GM12878 (cell line): Measurements from ENCODE around the gene RPS6KC1.

Experiments used
- ATF2 ChIP-seq: IDR thresholded peaks from 2 replicates; pipeline ENCODE4 v1.6.1; 2012; ENCODE audit warnings: low read length, inconsistent platforms
- CTCF ChIP-seq, 3 experiments: IDR thresholded peaks in 2 of 3; conservative IDR thresholded peaks in 1 of 3; 2 replicates each; pipeline ENCODE4 v1.5.1; 2011; ENCODE audit warnings: low read depth in 3 of 3, low read length in 3 of 3, mild to moderate bottlenecking in 3 of 3, control low read depth in 2 of 3, moderate library complexity in 2 of 3, inconsistent platforms in 1 of 3, mixed read lengths in 1 of 3; ENCODE audit not compliant: control insufficient read depth in 2 of 3, insufficient read depth in 1 of 3; ENCODE audit errors: extremely low read depth in 1 of 3
- EZH2 ChIP-seq: IDR thresholded peaks from 2 replicates; pipeline ENCODE4 v1.6.1; 2012; ENCODE audit warnings: low read depth, mild to moderate bottlenecking, control low read depth, inconsistent platforms, low read length, borderline replicate concordance; ENCODE audit not compliant: control insufficient read depth
- MAX ChIP-seq: IDR thresholded peaks from 2 replicates; pipeline ENCODE4 v1.6.1; 2012; ENCODE audit warnings: low read depth, low read length, improper control_type of control experiment
- NFYB ChIP-seq: IDR thresholded peaks from 2 replicates; pipeline ENCODE4 v1.6.1; 2011; ENCODE audit warnings: low read depth, mild to moderate bottlenecking, low read length, improper control_type of control experiment, moderate library complexity; ENCODE audit not compliant: insufficient read depth
- NRF1 ChIP-seq: conservative IDR thresholded peaks from 2 replicates; pipeline ENCODE4 v1.6.1; 2011; ENCODE audit warnings: mild to moderate bottlenecking, low read depth, low read length, improper control_type of control experiment
- POLR2A ChIP-seq: IDR thresholded peaks from 2 replicates; pipeline ENCODE4 v1.6.1; 2011; ENCODE audit warnings: low read depth, mild to moderate bottlenecking, low read length
- POU2F2 ChIP-seq: IDR thresholded peaks from 3 replicates; pipeline ENCODE4 v1.6.1; 2011; ENCODE audit warnings: low read depth, mild to moderate bottlenecking, low read length, borderline replicate concordance
- RFX5 ChIP-seq: IDR thresholded peaks from 2 replicates; pipeline ENCODE4 v1.6.1; 2011; ENCODE audit warnings: low read depth, low read length, improper control_type of control experiment
- TAF1 ChIP-seq: IDR thresholded peaks from 2 replicates; pipeline ENCODE4 v1.6.1; 2011; ENCODE audit warnings: mild to moderate bottlenecking, low read depth, low read length, borderline replicate concordance
- USF2 ChIP-seq: IDR thresholded peaks from 2 replicates; pipeline ENCODE4 v1.6.1; 2011; ENCODE audit warnings: low read depth, low read length, improper control_type of control experiment, borderline replicate concordance
- YY1 ChIP-seq: IDR thresholded peaks from 2 replicates; pipeline ENCODE4 v1.6.1; 2011; ENCODE audit warnings: low read depth, mild to moderate bottlenecking, low read length
- ZNF384 ChIP-seq: IDR thresholded peaks from 2 replicates; pipeline ENCODE4 v1.6.1; 2012; ENCODE audit warnings: low read depth, mild to moderate bottlenecking, low read length, improper control_type of control experiment, borderline replicate concordance

- TF ChIP-seq CTCF (IDR thresholded peaks at IDR 0.05 in 2 of 3, conservative IDR thresholded peaks at IDR 0.05 in 1 of 3; ENCODE audit: control insufficient read depth in 2 of 3, extremely low read depth in 1 of 3, insufficient read depth in 1 of 3, low read depth in 3 of 3, low read length in 3 of 3) (no peak), TAF1 (no peak), POU2F2 (no peak), RFX5 (no peak), ZNF384 (peak; percentile 79; the same call in 1 of the 2 replicates), USF2 (no peak), NRF1 (no peak), NFYB (no peak), POLR2A (no peak), ATF2 (no peak), EZH2 (no peak), YY1 (no peak), MAX (no peak)
Observed at GRCh38 chr1:213256438-213257087, 205.5 kb downstream of the RPS6KC1 start.
